Measurements from ENCODE around the gene CCDC167.
"Not testable (repeated sequence)": the region's sequence is repeated elsewhere in the genome, so short reads cannot be mapped to it uniquely, and the experiment has no call there.

The CCDC167 gene

GRCh38 chr6:37507690-37508421 lies 8.2 kb upstream of the CCDC167 start:
- DNase-seq = no peak

- no peak for DNase-seq
These were observed 7.4 kb upstream of the CCDC167 start for GRCh38 chr6:37507077-37507476.

- no peak for DNase-seq
These were observed 6.8 kb upstream of the CCDC167 start for GRCh38 chr6:37506479-37506878.

GRCh38 chr6:37504024-37504423 lies 4.3 kb upstream of the CCDC167 start:
- DNase-seq = no peak

GRCh38 chr6:37503309-37503965 lies 3.7 kb upstream of the CCDC167 start:
- DNase-seq = no peak

GRCh38 chr6:37502703-37503291 lies 3.1 kb upstream of the CCDC167 start:
- DNase-seq = no peak

- no peak for DNase-seq
These were observed 2.2 kb upstream of the CCDC167 start for GRCh38 chr6:37501632-37502491.

GRCh38 chr6:37500904-37501303 lies 1.2 kb upstream of the CCDC167 start:
- not testable (repeated sequence) for DNase-seq

- no peak for DNase-seq
These were observed 558 bp upstream of the CCDC167 start for GRCh38 chr6:37500294-37500608.

- DNase-seq = no peak
These were observed 2.5 kb downstream of the CCDC167 start for GRCh38 chr6:37496951-37497885.

GRCh38 chr6:37495244-37495934 lies 4.3 kb downstream of the CCDC167 start:
- no peak for DNase-seq

- DNase-seq = no peak
These were observed 6.1 kb downstream of the CCDC167 start for GRCh38 chr6:37493661-37493995.

GRCh38 chr6:37492991-37493660 lies 6.6 kb downstream of the CCDC167 start:
- no peak for DNase-seq

GRCh38 chr6:37492236-37492972 lies 7.3 kb downstream of the CCDC167 start:
- no peak for DNase-seq

GRCh38 chr6:37491830-37492208 lies 7.9 kb downstream of the CCDC167 start:
- no peak for DNase-seq

- no peak for DNase-seq
These were observed 8.4 kb downstream of the CCDC167 start for GRCh38 chr6:37491171-37491829.

- DNase-seq = no peak
These were observed 9.0 kb downstream of the CCDC167 start for GRCh38 chr6:37490536-37491170.

GRCh38 chr6:37489697-37490336 lies 9.9 kb downstream of the CCDC167 start:
- no peak for DNase-seq

GRCh38 chr6:37488476-37488875 lies 11.2 kb downstream of the CCDC167 start:
- DNase-seq = no peak

Measured in right hindlimb (tissue), 1 donor.